Endothelial cell (in vitro differentiated cells): ENCODE measurements around the gene GNLY. TPM values are rescaled to one million over a fixed set of nuclear protein-coding genes. Genes with fewer than 3 reads are reported as not detected.

Experiments used
- DNase-seq: peaks from one replicate; pipeline ENCODE4 v3.0.0; 2021; ENCODE audit warnings: low spot score
- H3K27ac Mint-ChIP-seq: one replicate; pipeline ENCODE4 v1.8.0; 2021; ENCODE audit warnings: mixed read lengths, inconsistent platforms; ENCODE audit not compliant: unreplicated experiment
- H3K27me3 Mint-ChIP-seq: one replicate; pipeline ENCODE4 v1.8.0; 2021; ENCODE audit warnings: mild to moderate bottlenecking, moderate library complexity, mixed read lengths, inconsistent platforms; ENCODE audit not compliant: unreplicated experiment
- H3K36me3 Mint-ChIP-seq: one replicate; pipeline ENCODE4 v1.8.0; 2021; ENCODE audit warnings: mild to moderate bottlenecking, low read depth, mixed read lengths, inconsistent platforms; ENCODE audit not compliant: unreplicated experiment
- H3K4me1 Mint-ChIP-seq: one replicate; pipeline ENCODE4 v1.8.0; 2021; ENCODE audit warnings: mild to moderate bottlenecking, mixed read lengths, inconsistent platforms; ENCODE audit not compliant: unreplicated experiment
- H3K4me3 Mint-ChIP-seq: one replicate; pipeline ENCODE4 v1.8.0; 2021; ENCODE audit warnings: mild to moderate bottlenecking, mixed read lengths, inconsistent platforms; ENCODE audit not compliant: unreplicated experiment
- H3K9me3 Mint-ChIP-seq: one replicate; pipeline ENCODE4 v1.8.0; 2021; ENCODE audit warnings: mixed read lengths, inconsistent platforms; ENCODE audit not compliant: unreplicated experiment
- CTCF ChIP-seq: fragments of 200-600 bp; sonication (generic); IDR thresholded peaks from one replicate; pipeline ENCODE4 v1.5.0; 2021; ENCODE audit warnings: antibody characterized with exemption; ENCODE audit not compliant: unreplicated experiment
- total RNA-seq: library from RNA; stranded (reverse); fragmentation: NEBNext Ultra II Directional; extraction: Animal tissue kit (Norgen Biotek cat#: 25700); gene quantifications from one replicate; pipeline ENCODE4 v1.2.1, GENCODE V29; 2021; ENCODE audit not compliant: unreplicated experiment

Gene GNLY
- total RNA-seq, 1 donor from 2014 or later: not detected

- Mint-ChIP-seq H3K36me3 (no peaks in the 10 kb centered on the region), H3K27ac (no peak overlapping the region), H3K27me3 (no peaks in the 10 kb centered on the region), H3K4me1 (peaks cover 27% of the 10 kb centered on the region), H3K4me3 (no peak overlapping the region), H3K9me3 (no peaks in the 10 kb centered on the region)
- no peak for DNase-seq
- no peak for TF ChIP-seq CTCF
Observed at GRCh38 chr2:85702172-85702571, 8.0 kb downstream of the GNLY start.

- DNase-seq: no peak
- Mint-ChIP-seq H3K9me3 (no peaks in the 10 kb centered on the region), H3K4me3 (no peak overlapping the region), H3K36me3 (no peaks in the 10 kb centered on the region), H3K4me1 (peaks cover 28% of the 10 kb centered on the region), H3K27me3 (no peaks in the 10 kb centered on the region), H3K27ac (peak overlapping the region; percentile 15)
- no peak for TF ChIP-seq CTCF
Observed at GRCh38 chr2:85702800-85703199, 8.6 kb downstream of the GNLY start.

GRCh38 chr2:85703329-85703728, 9.2 kb downstream of the GNLY start:
- DNase-seq: no peak
- no peaks in the 10 kb centered on the region for H3K9me3 Mint-ChIP-seq
- H3K27me3 Mint-ChIP-seq: no peaks in the 10 kb centered on the region
- H3K36me3 Mint-ChIP-seq: no peaks in the 10 kb centered on the region
- peaks cover 28% of the 10 kb centered on the region for H3K4me1 Mint-ChIP-seq
- no peak for TF ChIP-seq CTCF
- H3K27ac Mint-ChIP-seq: peak overlapping the region; percentile 15
- no peak overlapping the region for H3K4me3 Mint-ChIP-seq

- peaks cover 32% of the 10 kb centered on the region for H3K4me1 Mint-ChIP-seq
- no peak overlapping the region for H3K4me3 Mint-ChIP-seq
- no peaks in the 10 kb centered on the region for H3K36me3 Mint-ChIP-seq
- TF ChIP-seq CTCF: no peak
- no peaks in the 10 kb centered on the region for H3K27me3 Mint-ChIP-seq
- no peak overlapping the region for H3K27ac Mint-ChIP-seq
- H3K9me3 Mint-ChIP-seq: no peaks in the 10 kb centered on the region
- no peak for DNase-seq
Observed at GRCh38 chr2:85704038-85704437, 9.9 kb downstream of the GNLY start.

- Mint-ChIP-seq H3K4me1 (peaks cover 40% of the 10 kb centered on the region), H3K27me3 (no peaks in the 10 kb centered on the region), H3K27ac (peak overlapping the region; percentile 76), H3K9me3 (no peaks in the 10 kb centered on the region), H3K4me3 (no peak overlapping the region), H3K36me3 (no peaks in the 10 kb centered on the region)
- no peak for DNase-seq
- TF ChIP-seq CTCF: no peak
Observed at GRCh38 chr2:85704800-85705679, 10.9 kb downstream of the GNLY start.
